Keratinocyte (primary cell): ENCODE data around the gene RBP4. TPM values are rescaled to one million over a fixed set of nuclear protein-coding genes. Genes with fewer than 3 reads are reported as not detected.

Source experiments
- DNase-seq: peaks from one replicate; pipeline ENCODE4 v3.0.0-alpha.2; 2011; ENCODE audit warnings: low read depth, missing footprints, low spot score
- FAIRE-seq: peaks from 2 replicates; lab custom pipeline; 2011; peaks lifted over from hg19 to GRCh38; lab: Jason Lieb, UNC
- H2AFZ ChIP-seq: 2 replicates; pipeline ENCODE4 v1.6.0; 2012; ENCODE audit warnings: low read length, control low read depth, inconsistent platforms; ENCODE audit not compliant: control insufficient read depth
- H3K27ac ChIP-seq: 2 replicates; pipeline ENCODE4 v1.5.1; 2011; ENCODE audit warnings: low read length; ENCODE audit not compliant: control insufficient read depth, insufficient read depth
- H3K27me3 ChIP-seq: 3 replicates; pipeline ENCODE4 v1.6.0; 2011; ENCODE audit warnings: low read length; ENCODE audit not compliant: control insufficient read depth, insufficient read depth; ENCODE audit errors: extremely low read depth
- H3K36me3 ChIP-seq, 2 experiments: 2 replicates in 1 of 2; 3 replicates in 1 of 2; pipeline ENCODE4 v1.5.1; 2011; ENCODE audit warnings: low read length in 2 of 2, mild to moderate bottlenecking in 1 of 2; ENCODE audit not compliant: control insufficient read depth in 2 of 2, insufficient read depth in 2 of 2; ENCODE audit errors: extremely low read depth in 1 of 2
- H3K4me1 ChIP-seq: 3 replicates; pipeline ENCODE4 v1.5.1; 2011; ENCODE audit warnings: low read length; ENCODE audit not compliant: control insufficient read depth, insufficient read depth; ENCODE audit errors: extremely low read depth
- H3K4me2 ChIP-seq: 3 replicates; pipeline ENCODE4 v1.6.0; 2011; ENCODE audit warnings: low read depth, low read length; ENCODE audit not compliant: control insufficient read depth, insufficient read depth; ENCODE audit errors: extremely low read depth
- H3K4me3 ChIP-seq, 3 experiments: fragments of 200-600 bp in 1 of 3; sonication (generic) in 1 of 3; 2 replicates in 2 of 3; 3 replicates in 1 of 3; pipeline ENCODE4 v1.5.1; 2011 to 2016; ENCODE audit warnings: low read length in 3 of 3, mild to moderate bottlenecking in 3 of 3, control low read depth in 2 of 3, inconsistent platforms in 1 of 3, low read depth in 1 of 3, mixed read lengths in 1 of 3, mixed run types in 1 of 3, moderate library complexity in 1 of 3; ENCODE audit not compliant: control insufficient read depth in 2 of 3, insufficient read depth in 2 of 3; ENCODE audit errors: extremely low read depth in 1 of 3
- H3K79me2 ChIP-seq: 2 replicates; pipeline ENCODE4 v1.6.0; 2012; ENCODE audit warnings: low read length; ENCODE audit not compliant: control insufficient read depth, insufficient read depth
- H3K9ac ChIP-seq: 3 replicates; pipeline ENCODE4 v1.6.0; 2011; ENCODE audit warnings: low read length; ENCODE audit not compliant: control insufficient read depth, insufficient read depth; ENCODE audit errors: extremely low read depth
- H3K9me1 ChIP-seq: 3 replicates; pipeline ENCODE4 v1.6.0; 2011; ENCODE audit warnings: low read length; ENCODE audit not compliant: control insufficient read depth, insufficient read depth; ENCODE audit errors: extremely low read depth
- H3K9me3 ChIP-seq: 2 replicates; pipeline ENCODE4 v1.5.1; 2012; ENCODE audit warnings: low read depth, low read length; ENCODE audit not compliant: control insufficient read depth
- H4K20me1 ChIP-seq: 3 replicates; pipeline ENCODE4 v1.6.0; 2011; ENCODE audit warnings: low read length; ENCODE audit not compliant: control insufficient read depth, insufficient read depth; ENCODE audit errors: extremely low read depth
- EZH2 ChIP-seq: IDR thresholded peaks from one replicate; pipeline ENCODE4 v1.6.1; 2012; ENCODE audit warnings: inconsistent platforms, mild to moderate bottlenecking, low read length, moderate library complexity
- dilution Hi-C: fragments of 300-500 bp; cut with MboI; formaldehyde crosslinking; loops from one replicate; pipeline ENCODE4 v1.7.0; 2020; ENCODE audit warnings: low sequenced_read_pairs; ENCODE audit not compliant: extremely low pct_ligation_motif_present
- polyA plus RNA-seq, 5 experiments: library from polyadenylated mRNA; depleted of rRNA in 3 of 5; stranded (reverse) in 3 of 5; stranded (forward) in 1 of 5; unstranded in 1 of 5; fragments of >200 nt; gene quantifications; 1 replicate in 1 of 5; 2 replicates in 3 of 5; 3 replicates in 1 of 5; pipeline versions ENCODE4 v1.2.1 to v1.2.3, GENCODE V29; 2011 to 2012; ENCODE audit warnings: missing spikeins in 2 of 5, low read depth in 1 of 5, low replicate concordance in 1 of 5
- TF ChIP-seq, protein P1 (sequence below), 3 experiments: IDR thresholded peaks in 1 of 3; conservative IDR thresholded peaks in 1 of 3; optimal IDR thresholded peaks in 1 of 3; 2 replicates in 2 of 3; 3 replicates in 1 of 3; pipeline versions ENCODE3 to v1.5.1; 2011; ENCODE audit warnings: low read length in 3 of 3, mild to moderate bottlenecking in 3 of 3, moderate library complexity in 2 of 3, control low read depth in 1 of 3, inconsistent platforms in 1 of 3; ENCODE audit not compliant: insufficient read depth in 2 of 3; ENCODE audit errors: extremely low read depth in 1 of 3

The RBP4 gene
- polyA plus RNA-seq, 1 donor (not counting 4 experiments of a cell fraction or from before 2014, with no cell fraction given): not detected

DNA sequence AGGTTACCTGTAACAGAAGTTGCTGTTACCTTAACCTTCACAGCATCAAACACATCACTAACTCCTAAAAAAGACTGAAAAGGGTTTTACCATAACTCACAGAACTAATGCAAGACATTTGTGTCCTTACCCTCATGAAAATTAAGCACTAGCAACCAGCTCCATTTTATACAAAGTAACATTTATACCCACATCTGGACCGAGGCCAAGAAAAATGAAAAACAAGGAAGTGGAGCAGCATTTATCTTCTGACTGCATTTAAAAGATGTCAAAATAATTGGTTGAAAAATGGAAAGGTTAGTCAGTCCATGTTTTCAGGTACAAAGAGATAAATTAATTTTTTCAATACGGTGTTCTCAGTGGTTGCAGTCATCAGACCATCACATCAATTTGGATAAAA is 3.1 kb upstream of the RBP4 start:
- DNase-seq: no peak
- Histone ChIP-seq H3K4me2 (no peak overlapping the region), H3K9me1 (no peaks in the 10 kb centered on the region), H3K9ac (no peak overlapping the region), H2AFZ (no peak overlapping the region), H3K36me3 (no peaks in the 10 kb centered on the region), H3K4me3 (no peak overlapping the region), H3K9me3 (no peaks in the 10 kb centered on the region), H3K79me2 (no peaks in the 10 kb centered on the region), H3K27me3 (peaks cover 42% of the 10 kb centered on the region), H3K4me1 (no peaks in the 10 kb centered on the region), H4K20me1 (no peaks in the 10 kb centered on the region), H3K27ac (no peak overlapping the region)
- TF ChIP-seq, protein P1, sequence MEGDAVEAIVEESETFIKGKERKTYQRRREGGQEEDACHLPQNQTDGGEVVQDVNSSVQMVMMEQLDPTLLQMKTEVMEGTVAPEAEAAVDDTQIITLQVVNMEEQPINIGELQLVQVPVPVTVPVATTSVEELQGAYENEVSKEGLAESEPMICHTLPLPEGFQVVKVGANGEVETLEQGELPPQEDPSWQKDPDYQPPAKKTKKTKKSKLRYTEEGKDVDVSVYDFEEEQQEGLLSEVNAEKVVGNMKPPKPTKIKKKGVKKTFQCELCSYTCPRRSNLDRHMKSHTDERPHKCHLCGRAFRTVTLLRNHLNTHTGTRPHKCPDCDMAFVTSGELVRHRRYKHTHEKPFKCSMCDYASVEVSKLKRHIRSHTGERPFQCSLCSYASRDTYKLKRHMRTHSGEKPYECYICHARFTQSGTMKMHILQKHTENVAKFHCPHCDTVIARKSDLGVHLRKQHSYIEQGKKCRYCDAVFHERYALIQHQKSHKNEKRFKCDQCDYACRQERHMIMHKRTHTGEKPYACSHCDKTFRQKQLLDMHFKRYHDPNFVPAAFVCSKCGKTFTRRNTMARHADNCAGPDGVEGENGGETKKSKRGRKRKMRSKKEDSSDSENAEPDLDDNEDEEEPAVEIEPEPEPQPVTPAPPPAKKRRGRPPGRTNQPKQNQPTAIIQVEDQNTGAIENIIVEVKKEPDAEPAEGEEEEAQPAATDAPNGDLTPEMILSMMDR (optimal IDR thresholded peaks at IDR 0.05 in 1 of 3, IDR thresholded peaks at IDR 0.05 in 1 of 3, conservative IDR thresholded peaks at IDR 0.05 in 1 of 3; ENCODE audit: extremely low read depth in 1 of 3, insufficient read depth in 2 of 3, low read length in 3 of 3): no peak
- no peak for TF ChIP-seq EZH2
- dilution Hi-C loops: no loop called here
- no peak for FAIRE-seq

DNA sequence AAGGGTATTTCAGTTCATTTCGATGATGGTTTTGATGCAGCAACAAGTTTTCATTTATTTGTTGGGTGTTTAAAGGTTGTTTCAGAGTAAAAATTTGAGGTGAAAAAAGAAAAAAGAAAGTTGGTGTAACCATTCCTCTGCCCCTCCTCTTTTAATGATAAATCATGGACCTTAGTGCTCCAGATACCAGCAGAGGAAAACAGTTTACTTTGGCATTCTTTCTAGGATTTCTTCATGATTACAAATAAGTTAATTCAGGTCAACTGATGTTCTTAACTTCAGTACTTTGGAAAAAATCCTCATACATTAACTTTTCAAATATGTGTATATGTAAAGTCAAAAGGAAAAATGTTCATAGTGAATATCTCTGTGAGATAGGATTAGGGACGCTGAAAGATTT is 2.0 kb upstream of the RBP4 start:
- H3K9me1 ChIP-seq: no peaks in the 10 kb centered on the region
- H3K9ac ChIP-seq: no peak overlapping the region
- peaks cover 42% of the 10 kb centered on the region for H3K27me3 ChIP-seq
- TF ChIP-seq EZH2: no peak
- TF ChIP-seq, protein P1 (optimal IDR thresholded peaks at IDR 0.05 in 1 of 3, IDR thresholded peaks at IDR 0.05 in 1 of 3, conservative IDR thresholded peaks at IDR 0.05 in 1 of 3; ENCODE audit: extremely low read depth in 1 of 3, insufficient read depth in 2 of 3, low read length in 3 of 3): no peak
- dilution Hi-C loops: no loop called here
- FAIRE-seq (no peak), DNase-seq (no peak)
- no peaks in the 10 kb centered on the region for H3K9me3 ChIP-seq
- H3K79me2 ChIP-seq: no peaks in the 10 kb centered on the region
- H4K20me1 ChIP-seq: no peaks in the 10 kb centered on the region
- no peaks in the 10 kb centered on the region for H3K4me1 ChIP-seq
- no peak overlapping the region for H2AFZ ChIP-seq
- H3K4me3 ChIP-seq: no peak overlapping the region
- no peak overlapping the region for H3K27ac ChIP-seq
- no peaks in the 10 kb centered on the region for H3K36me3 ChIP-seq
- no peak overlapping the region for H3K4me2 ChIP-seq
